Smooth muscle cell (in vitro differentiated cells): ENCODE results near the gene LIPG. TPM values are rescaled to one million over a fixed set of nuclear protein-coding genes. Genes with fewer than 3 reads are reported as not detected.
A peak's percentile ranks its signal among the peaks of the same experiment; 100 is the strongest.
"Not testable (repeated sequence)": the region's sequence is repeated elsewhere in the genome, so short reads cannot be mapped to it uniquely, and the experiment has no call there.

Experiments used
- DNase-seq: peaks from one replicate; lab custom pipeline; 2025; ENCODE audit not compliant: unreplicated experiment; lab: John Stamatoyannopoulos, UW
- H2AFZ ChIP-seq: fragments of 200-600 bp; sonication (generic); 2 replicates; pipeline ENCODE4 v1.6.0; 2016; ENCODE audit warnings: antibody characterized with exemption, low read depth, mild to moderate bottlenecking
- H3F3A ChIP-seq: fragments of 200-600 bp; sonication (generic); 2 replicates; pipeline ENCODE4 v1.6.0; 2017; ENCODE audit warnings: antibody characterized with exemption, low read depth
- H3K27ac ChIP-seq: fragments of 200-600 bp; sonication (generic); 2 replicates; pipeline ENCODE4 v1.5.1; 2016; ENCODE audit warnings: low read depth, mild to moderate bottlenecking
- H3K27me3 ChIP-seq: fragments of 200-600 bp; sonication (generic); 2 replicates; pipeline ENCODE4 v1.6.1; 2016; ENCODE audit warnings: low read depth, mild to moderate bottlenecking
- H3K36me3 ChIP-seq: fragments of 200-600 bp; sonication (generic); 2 replicates; pipeline ENCODE4 v1.5.1; 2016; ENCODE audit warnings: low read depth
- H3K4me1 ChIP-seq: fragments of 200-600 bp; sonication (generic); 2 replicates; pipeline ENCODE4 v1.5.1; 2016; ENCODE audit warnings: low read depth
- H3K4me2 ChIP-seq: fragments of 200-600 bp; sonication (generic); 2 replicates; pipeline ENCODE4 v1.6.0; 2016; ENCODE audit warnings: mild to moderate bottlenecking
- H3K4me3 ChIP-seq: fragments of 200-600 bp; sonication (generic); 2 replicates; pipeline ENCODE4 v1.5.1; 2016; ENCODE audit warnings: mild to moderate bottlenecking
- H3K79me2 ChIP-seq: fragments of 200-600 bp; sonication (generic); 2 replicates; pipeline ENCODE4 v1.6.0; 2016; ENCODE audit warnings: low read depth, mild to moderate bottlenecking
- H3K9ac ChIP-seq: fragments of 200-600 bp; sonication (generic); 2 replicates; pipeline ENCODE4 v1.6.0; 2016; ENCODE audit warnings: low read depth
- H3K9me3 ChIP-seq: fragments of 200-600 bp; sonication (generic); replicated peaks from 2 replicates; pipeline ENCODE4 v1.5.1; 2016; ENCODE audit warnings: low read depth
- H4K20me1 ChIP-seq: fragments of 200-600 bp; sonication (generic); 2 replicates; pipeline ENCODE4 v1.6.0; 2016; ENCODE audit warnings: low read depth
- CTCF ChIP-seq: fragments of 200-600 bp; sonication (generic); IDR thresholded peaks from 2 replicates; pipeline ENCODE4 v1.5.1; 2017; ENCODE audit warnings: borderline replicate concordance, mild to moderate bottlenecking, antibody characterized with exemption; ENCODE audit not compliant: insufficient read depth, poor library complexity, severe bottlenecking
- WGBS: methylation state at CpG from one replicate; pipeline ENCODE4 v1.1.7; 2016; ENCODE audit warnings: low lambda C conversion rate; 5-methylcytosine and 5-hydroxymethylcytosine counted together
- polyA plus RNA-seq: library from polyadenylated mRNA; unstranded; fragments of >200 nt; fragmentation: Nextera tagmentation; extraction: Ambion mirVana; gene quantifications from 2 replicates; pipeline ENCODE4 v1.2.1, GENCODE V29; 2016
- total RNA-seq: library from RNA; depleted of rRNA; stranded (reverse); fragments of >200 nt; gene quantifications from 2 replicates; pipeline ENCODE4 v1.2.3, GENCODE V29; 2014

The LIPG gene
- 25.6 and 34.1 TPM in 2 replicates for total RNA-seq
- 15.3 and 25.5 TPM in 2 replicates for polyA plus RNA-seq

GRCh38 chr18:49561289-49562193 is at the start of gene LIPG:
Gene LIPG (plus strand): TSS chr18:49562057. CDS start chr18:49562309, 252 bp downstream.
- peak; percentile 34 for DNase-seq
- H3F3A ChIP-seq, result no peaks in the 10 kb centered on the region
- no peaks in the 10 kb centered on the region for H3K36me3 ChIP-seq
- no peaks in the 10 kb centered on the region for H3K9me3 ChIP-seq
- 1% methylated on average over 62 of the region's 67 CpGs for WGBS
- peak within 1 kb of the TSS; percentile 58 for H3K27ac ChIP-seq
- H3K4me2 ChIP-seq, result peak within 1 kb of the TSS; percentile 95
- H3K79me2 ChIP-seq, result peaks cover 21% of the 10 kb centered on the region
- TF ChIP-seq CTCF, result no peak
- peak within 1 kb of the TSS; percentile 58 for H3K4me3 ChIP-seq
- peak within 1 kb of the TSS; percentile 21 for H3K9ac ChIP-seq
- H4K20me1 ChIP-seq, result peaks cover 32% of the 10 kb centered on the region
- H2AFZ ChIP-seq, result peak within 1 kb of the TSS; percentile 46
- peaks cover 22% of the 10 kb centered on the region for H3K4me1 ChIP-seq
- no peaks in the 10 kb centered on the region for H3K27me3 ChIP-seq

GRCh38 chr18:49512876-49513275 is 49.0 kb upstream of the LIPG start:
- H3K4me3 ChIP-seq, DNase-seq, H3K9me3 ChIP-seq, H3K27ac ChIP-seq, H3K79me2 ChIP-seq, H3K27me3 ChIP-seq, H3K4me2 ChIP-seq, H3K4me1 ChIP-seq, H3K36me3 ChIP-seq, H3F3A ChIP-seq, H2AFZ ChIP-seq, H3K9ac ChIP-seq, H4K20me1 ChIP-seq: not testable (repeated sequence)
- WGBS, result 95% methylated on average over 8 of the region's 8 CpGs

- Histone ChIP-seq H3F3A (peaks cover 6% of the 10 kb centered on the region), H2AFZ (no peak overlapping the region), H3K79me2 (no peaks in the 10 kb centered on the region), H3K4me2 (no peak overlapping the region), H3K27ac (no peak overlapping the region), H3K4me3 (no peak overlapping the region), H3K9ac (no peak overlapping the region), H4K20me1 (no peaks in the 10 kb centered on the region), H3K9me3 (no peaks in the 10 kb centered on the region), H3K27me3 (no peaks in the 10 kb centered on the region), H3K36me3 (no peaks in the 10 kb centered on the region), H3K4me1 (peaks cover 8% of the 10 kb centered on the region)
- 75% methylated on average over 9 of the region's 9 CpGs for WGBS
- no peak for TF ChIP-seq CTCF
- DNase-seq, result no peak
Measured at GRCh38 chr18:49514577-49514976, 47.3 kb upstream of the LIPG start.

GRCh38 chr18:49515003-49515402 is 46.9 kb upstream of the LIPG start:
- not testable (repeated sequence) for DNase-seq, H3K9me3 ChIP-seq, H3K36me3 ChIP-seq, H3K4me3 ChIP-seq, H3F3A ChIP-seq, H3K27ac ChIP-seq, H2AFZ ChIP-seq, H3K27me3 ChIP-seq, H3K79me2 ChIP-seq, H4K20me1 ChIP-seq, H3K4me2 ChIP-seq, H3K9ac ChIP-seq
- 89% methylated on average over 5 of the region's 5 CpGs for WGBS
- H3K4me1 ChIP-seq, result peaks cover 12% of the 10 kb centered on the region
